Stimulated activated CD4-positive, alpha-beta T cell treated with anti-CD3 and anti-CD28 coated beads, Interleukin-2, amount 100 ng/mL, for 48 hours (primary cell): Measurements from ENCODE around the gene TRIM54.
A peak's percentile ranks its signal among the peaks of the same experiment; 100 is the strongest.

Experiments
- DNase-seq, 2 donors: peaks; one replicate each; pipeline ENCODE4 v3.0.0-alpha.2; 2020

TRIM54 gene

GRCh38 chr2:27281855-27282559, at the start of gene TRIM54:
TSS of gene TRIM54 (plus strand) at chr2:27282429. CDS start at chr2:27282732, 303 bp downstream.
- no peak for DNase-seq

- no peak for DNase-seq
Observed at GRCh38 chr2:27233341-27233740, 48.9 kb upstream of the TRIM54 start.

GRCh38 chr2:27236136-27236535, 46.1 kb upstream of the TRIM54 start:
- no peak for DNase-seq

GRCh38 chr2:27236626-27237025, 45.6 kb upstream of the TRIM54 start:
- no peak for DNase-seq

GRCh38 chr2:27237341-27237945, 44.8 kb upstream of the TRIM54 start:
- no peak for DNase-seq

GRCh38 chr2:27238976-27239375, 43.3 kb upstream of the TRIM54 start:
- DNase-seq, result no peak

GRCh38 chr2:27240406-27240805, 41.8 kb upstream of the TRIM54 start:
- no peak for DNase-seq

GRCh38 chr2:27241761-27242613, 40.2 kb upstream of the TRIM54 start:
- DNase-seq, result no peak

GRCh38 chr2:27242614-27242951, 39.6 kb upstream of the TRIM54 start:
- no peak for DNase-seq

- DNase-seq, result no peak
Observed at GRCh38 chr2:27243391-27244130, 38.7 kb upstream of the TRIM54 start.

- no peak for DNase-seq
Observed at GRCh38 chr2:27245116-27245515, 37.1 kb upstream of the TRIM54 start.

- no peak for DNase-seq
Observed at GRCh38 chr2:27245626-27246025, 36.6 kb upstream of the TRIM54 start.

GRCh38 chr2:27247893-27248292, 34.3 kb upstream of the TRIM54 start:
- no peak for DNase-seq

GRCh38 chr2:27249159-27249890, 32.9 kb upstream of the TRIM54 start:
- DNase-seq, result no peak

- peak; percentile 58 to 64 for DNase-seq
Observed at GRCh38 chr2:27249891-27250651, 32.2 kb upstream of the TRIM54 start.

GRCh38 chr2:27250652-27251379, 31.4 kb upstream of the TRIM54 start:
- no peak for DNase-seq

- DNase-seq, result no peak
Observed at GRCh38 chr2:27251766-27252165, 30.5 kb upstream of the TRIM54 start.

GRCh38 chr2:27255187-27255586, 27.0 kb upstream of the TRIM54 start:
- DNase-seq, result no peak

GRCh38 chr2:27255660-27256059, 26.6 kb upstream of the TRIM54 start:
- DNase-seq, result no peak

GRCh38 chr2:27256855-27257454, 25.3 kb upstream of the TRIM54 start:
- DNase-seq, result no peak

- no peak for DNase-seq
Observed at GRCh38 chr2:27258051-27258450, 24.2 kb upstream of the TRIM54 start.
